NCI-H1417 (cell line): ENCODE measurements around the gene GC.
"Not testable (repeated sequence)": the region's sequence is repeated elsewhere in the genome, so short reads cannot be mapped to it uniquely, and the experiment has no call there.

Source experiments
- DNase-seq, 3 experiments: peaks; one replicate each; lab custom pipeline; 2025; lab: John Stamatoyannopoulos, UW

GC gene

GRCh38 chr4:71783972-71784371 lies at the start of gene GC:
Gene GC (minus strand): TSS chr4:71784079. CDS start chr4:71784018, 61 bp downstream.
- no peak for DNase-seq

GRCh38 chr4:71833232-71833900 lies 49.5 kb upstream of the GC start:
- DNase-seq: no peak

- DNase-seq: no peak
Observed at GRCh38 chr4:71832049-71832448, 48.2 kb upstream of the GC start.

GRCh38 chr4:71830497-71831190 lies 46.8 kb upstream of the GC start:
- DNase-seq: no peak

- DNase-seq: no peak
Observed at GRCh38 chr4:71828470-71828869, 44.6 kb upstream of the GC start.

GRCh38 chr4:71827826-71828225 lies 43.9 kb upstream of the GC start:
- no peak for DNase-seq

- no peak for DNase-seq
Observed at GRCh38 chr4:71816676-71817303, 32.9 kb upstream of the GC start.

GRCh38 chr4:71814433-71814832 lies 30.6 kb upstream of the GC start:
- no peak for DNase-seq

- not testable (repeated sequence) for DNase-seq
Observed at GRCh38 chr4:71809805-71810204, 25.9 kb upstream of the GC start.

GRCh38 chr4:71807469-71807868 lies 23.6 kb upstream of the GC start:
- DNase-seq: no peak

- not testable (repeated sequence) for DNase-seq
Observed at GRCh38 chr4:71805230-71805629, 21.4 kb upstream of the GC start.

GRCh38 chr4:71804017-71804697 lies 20.3 kb upstream of the GC start:
- not testable (repeated sequence) for DNase-seq

- DNase-seq: no peak
Observed at GRCh38 chr4:71785959-71786358, 2.1 kb upstream of the GC start.

- DNase-seq: no peak
Observed at GRCh38 chr4:71784569-71785197, 804 bp upstream of the GC start.

GRCh38 chr4:71777891-71778290 lies 6.0 kb downstream of the GC start:
- DNase-seq: no peak

- DNase-seq: no peak
Observed at GRCh38 chr4:71775449-71775848, 8.4 kb downstream of the GC start.

GRCh38 chr4:71774136-71774535 lies 9.7 kb downstream of the GC start:
- DNase-seq: no peak

- DNase-seq: no peak
Observed at GRCh38 chr4:71773004-71773403, 10.9 kb downstream of the GC start.

- DNase-seq: no peak
Observed at GRCh38 chr4:71772592-71772991, 11.3 kb downstream of the GC start.

GRCh38 chr4:71771613-71772012 lies 12.3 kb downstream of the GC start:
- DNase-seq: no peak

GRCh38 chr4:71769434-71769833 lies 14.4 kb downstream of the GC start:
- no peak for DNase-seq

GRCh38 chr4:71768123-71768522 lies 15.8 kb downstream of the GC start:
- DNase-seq: no peak
